Brain microvascular endothelial cell (primary cell): Measurements from ENCODE around the gene SLX9.

Experiments used
- DNase-seq: peaks from one replicate; pipeline ENCODE4 v3.0.0-alpha.2; 2020
- H3K27ac ChIP-seq: fragments of 250-450 bp; sonication (Bioruptor Pico); 2 replicates; pipeline ENCODE4 v1.5.1; 2020; ENCODE audit warnings: mild to moderate bottlenecking, moderate library complexity
- H3K27me3 ChIP-seq: fragments of 250-450 bp; sonication (Bioruptor Pico); replicated peaks from 2 replicates; pipeline ENCODE4 v1.5.1; 2020; ENCODE audit warnings: mild to moderate bottlenecking
- H3K36me3 ChIP-seq: fragments of 250-450 bp; sonication (Bioruptor Pico); replicated peaks from 2 replicates; pipeline ENCODE4 v1.5.1; 2020; ENCODE audit warnings: mild to moderate bottlenecking
- H3K4me3 ChIP-seq: 2 replicates; pipeline ENCODE4 v1.5.1; 2011; ENCODE audit warnings: low read depth, mild to moderate bottlenecking, control low read depth, low read length, moderate library complexity
- in situ Hi-C: cut with HindIII; loops from 2 replicates; pipeline ENCODE4 v1.10.0; 2017; ENCODE audit warnings: low sequenced_read_pairs, low pct_ligation_motif_present
- TF ChIP-seq, protein P1 (sequence below): IDR thresholded peaks from 2 replicates; pipeline ENCODE4 v1.5.1; 2011; ENCODE audit warnings: low read depth, mild to moderate bottlenecking, moderate library complexity, low read length, control low read depth, inconsistent platforms; ENCODE audit errors: missing control alignments

Gene SLX9, protein sequence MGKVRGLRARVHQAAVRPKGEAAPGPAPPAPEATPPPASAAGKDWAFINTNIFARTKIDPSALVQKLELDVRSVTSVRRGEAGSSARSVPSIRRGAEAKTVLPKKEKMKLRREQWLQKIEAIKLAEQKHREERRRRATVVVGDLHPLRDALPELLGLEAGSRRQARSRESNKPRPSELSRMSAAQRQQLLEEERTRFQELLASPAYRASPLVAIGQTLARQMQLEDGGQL

GRCh38 chr21:44939532-44940115, at the start of gene SLX9:
TSS of gene SLX9 (plus strand) at chr21:44940029. CDS start at chr21:44940058, 29 bp downstream.
- TF ChIP-seq, protein P1, sequence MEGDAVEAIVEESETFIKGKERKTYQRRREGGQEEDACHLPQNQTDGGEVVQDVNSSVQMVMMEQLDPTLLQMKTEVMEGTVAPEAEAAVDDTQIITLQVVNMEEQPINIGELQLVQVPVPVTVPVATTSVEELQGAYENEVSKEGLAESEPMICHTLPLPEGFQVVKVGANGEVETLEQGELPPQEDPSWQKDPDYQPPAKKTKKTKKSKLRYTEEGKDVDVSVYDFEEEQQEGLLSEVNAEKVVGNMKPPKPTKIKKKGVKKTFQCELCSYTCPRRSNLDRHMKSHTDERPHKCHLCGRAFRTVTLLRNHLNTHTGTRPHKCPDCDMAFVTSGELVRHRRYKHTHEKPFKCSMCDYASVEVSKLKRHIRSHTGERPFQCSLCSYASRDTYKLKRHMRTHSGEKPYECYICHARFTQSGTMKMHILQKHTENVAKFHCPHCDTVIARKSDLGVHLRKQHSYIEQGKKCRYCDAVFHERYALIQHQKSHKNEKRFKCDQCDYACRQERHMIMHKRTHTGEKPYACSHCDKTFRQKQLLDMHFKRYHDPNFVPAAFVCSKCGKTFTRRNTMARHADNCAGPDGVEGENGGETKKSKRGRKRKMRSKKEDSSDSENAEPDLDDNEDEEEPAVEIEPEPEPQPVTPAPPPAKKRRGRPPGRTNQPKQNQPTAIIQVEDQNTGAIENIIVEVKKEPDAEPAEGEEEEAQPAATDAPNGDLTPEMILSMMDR: no peak
- DNase-seq: no peak
- in situ Hi-C loops: loop anchor here (25.0 kb wide), 1 partner anchor 198 kb away; no protein-coding TSS in a partner anchor
- H3K27me3 ChIP-seq: peaks cover 8% of the 10 kb centered on the region
- H3K4me3 ChIP-seq: peak within 1 kb of the TSS; percentile 89
- peaks cover 8% of the 10 kb centered on the region for H3K36me3 ChIP-seq
- H3K27ac ChIP-seq: peak within 1 kb of the TSS; percentile 27

- in situ Hi-C loops: no loop called here
- Histone ChIP-seq H3K36me3 (no peaks in the 10 kb centered on the region), H3K27me3 (peaks cover 50% of the 10 kb centered on the region), H3K4me3 (no peak overlapping the region), H3K27ac (no peak overlapping the region)
- TF ChIP-seq, protein P1: no peak
- DNase-seq: no peak
Measured at GRCh38 chr21:44890338-44890931, 49.4 kb upstream of the SLX9 start.

- in situ Hi-C loops: no loop called here
Measured at GRCh38 chr21:44890961-44891541, 48.8 kb upstream of the SLX9 start.

DNA sequence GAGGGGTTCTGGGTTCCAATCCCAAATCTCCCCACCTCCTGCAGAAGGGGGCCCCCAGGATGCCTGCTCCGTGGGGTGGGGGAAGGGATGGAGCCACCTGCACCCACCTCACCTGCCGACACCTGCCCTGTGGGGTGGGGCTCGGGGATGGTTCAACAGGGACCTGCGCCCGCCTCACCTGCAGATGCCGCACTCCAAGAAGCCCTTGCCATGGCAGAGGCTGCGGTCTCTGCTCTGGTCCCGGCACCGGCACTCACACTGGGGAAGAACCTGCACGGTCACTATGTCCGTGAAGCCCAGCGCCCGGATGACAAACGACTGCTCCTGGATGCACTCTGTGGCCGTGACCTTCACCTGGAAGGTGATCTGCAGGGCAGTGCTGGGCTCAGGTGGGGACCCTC, 48.2 kb upstream of the SLX9 start:
- Histone ChIP-seq H3K27ac (no peak overlapping the region), H3K27me3 (peaks cover 49% of the 10 kb centered on the region), H3K36me3 (no peaks in the 10 kb centered on the region), H3K4me3 (no peak overlapping the region)
- in situ Hi-C loops: no loop called here
- no peak for DNase-seq
- TF ChIP-seq, protein P1: no peak

More at GRCh38 chr21:44890961-44891541, 48.8 kb upstream of the SLX9 start:
- DNase-seq: no peak
- Histone ChIP-seq H3K27ac (no peak overlapping the region), H3K4me3 (no peak overlapping the region), H3K36me3 (no peaks in the 10 kb centered on the region), H3K27me3 (peaks cover 51% of the 10 kb centered on the region)
- TF ChIP-seq, protein P1: no peak

DNA sequence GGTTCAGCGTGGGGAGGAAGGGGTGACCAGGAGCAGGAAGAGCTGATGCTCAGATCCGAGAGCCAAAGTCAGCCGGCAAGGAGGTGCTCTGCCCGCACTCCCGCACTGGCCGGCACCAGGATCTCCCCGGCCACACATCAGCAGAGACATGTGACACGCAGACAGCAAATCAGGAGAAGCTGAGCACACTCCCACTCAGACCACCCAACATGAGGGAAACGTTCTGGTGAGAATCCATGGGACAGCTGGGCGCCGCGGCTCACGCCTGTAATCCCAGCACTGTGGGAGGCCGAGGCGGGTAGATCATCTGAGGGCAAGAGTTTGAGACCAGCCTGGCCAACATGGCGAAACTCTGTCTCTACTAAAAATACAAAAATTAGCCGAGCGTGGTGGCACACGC, 47.7 kb upstream of the SLX9 start:
- TF ChIP-seq, protein P1: no peak
- in situ Hi-C loops: no loop called here
- H3K27me3 ChIP-seq: peaks cover 47% of the 10 kb centered on the region

More for the DNA sequence above, 47.7 kb upstream of the SLX9 start:
- no peak overlapping the region for H3K27ac ChIP-seq
- no peaks in the 10 kb centered on the region for H3K36me3 ChIP-seq
- no peak overlapping the region for H3K4me3 ChIP-seq
- DNase-seq: no peak
